Measurements from ENCODE around the gene ITGA2.

Gene ITGA2

GRCh38 chr5:52981507-52981906, 7.6 kb upstream of the ITGA2 start:
- no peak for ATAC-seq
- TF ChIP-seq ARNTL (CRISPR knock-in tag; IDR thresholded peaks at IDR 0.05; ENCODE audit: borderline replicate concordance, low read depth) (no peak), ZNF565 (CRISPR knock-in tag; conservative IDR thresholded peaks at IDR 0.05; ENCODE audit: low read depth) (no peak), PPARA (CRISPR knock-in tag; IDR thresholded peaks at IDR 0.05; ENCODE audit: borderline replicate concordance) (no peak), OSR1 (CRISPR knock-in tag; IDR thresholded peaks at IDR 0.05) (no peak), CREB5 (CRISPR knock-in tag; IDR thresholded peaks at IDR 0.05; ENCODE audit: low read depth) (no peak), RARB (CRISPR knock-in tag; IDR thresholded peaks at IDR 0.05) (no peak), SNAI2 (CRISPR knock-in tag; IDR thresholded peaks at IDR 0.05) (no peak), TOX (CRISPR knock-in tag; IDR thresholded peaks at IDR 0.05; ENCODE audit: borderline replicate concordance) (no peak), ZNF8 (CRISPR knock-in tag; IDR thresholded peaks at IDR 0.05) (no peak), BACH2 (CRISPR knock-in tag; IDR thresholded peaks at IDR 0.05; ENCODE audit: borderline replicate concordance) (no peak)
- TF ChIP-seq, protein P1, sequence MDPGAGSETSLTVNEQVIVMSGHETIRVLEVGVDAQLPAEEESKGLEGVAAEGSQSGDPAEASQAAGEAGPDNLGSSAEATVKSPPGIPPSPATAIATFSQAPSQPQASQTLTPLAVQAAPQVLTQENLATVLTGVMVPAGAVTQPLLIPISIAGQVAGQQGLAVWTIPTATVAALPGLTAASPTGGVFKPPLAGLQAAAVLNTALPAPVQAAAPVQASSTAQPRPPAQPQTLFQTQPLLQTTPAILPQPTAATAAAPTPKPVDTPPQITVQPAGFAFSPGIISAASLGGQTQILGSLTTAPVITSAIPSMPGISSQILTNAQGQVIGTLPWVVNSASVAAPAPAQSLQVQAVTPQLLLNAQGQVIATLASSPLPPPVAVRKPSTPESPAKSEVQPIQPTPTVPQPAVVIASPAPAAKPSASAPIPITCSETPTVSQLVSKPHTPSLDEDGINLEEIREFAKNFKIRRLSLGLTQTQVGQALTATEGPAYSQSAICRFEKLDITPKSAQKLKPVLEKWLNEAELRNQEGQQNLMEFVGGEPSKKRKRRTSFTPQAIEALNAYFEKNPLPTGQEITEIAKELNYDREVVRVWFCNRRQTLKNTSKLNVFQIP (CRISPR knock-in tag; IDR thresholded peaks at IDR 0.05; ENCODE audit: borderline replicate concordance, low read depth) = no peak

DNA sequence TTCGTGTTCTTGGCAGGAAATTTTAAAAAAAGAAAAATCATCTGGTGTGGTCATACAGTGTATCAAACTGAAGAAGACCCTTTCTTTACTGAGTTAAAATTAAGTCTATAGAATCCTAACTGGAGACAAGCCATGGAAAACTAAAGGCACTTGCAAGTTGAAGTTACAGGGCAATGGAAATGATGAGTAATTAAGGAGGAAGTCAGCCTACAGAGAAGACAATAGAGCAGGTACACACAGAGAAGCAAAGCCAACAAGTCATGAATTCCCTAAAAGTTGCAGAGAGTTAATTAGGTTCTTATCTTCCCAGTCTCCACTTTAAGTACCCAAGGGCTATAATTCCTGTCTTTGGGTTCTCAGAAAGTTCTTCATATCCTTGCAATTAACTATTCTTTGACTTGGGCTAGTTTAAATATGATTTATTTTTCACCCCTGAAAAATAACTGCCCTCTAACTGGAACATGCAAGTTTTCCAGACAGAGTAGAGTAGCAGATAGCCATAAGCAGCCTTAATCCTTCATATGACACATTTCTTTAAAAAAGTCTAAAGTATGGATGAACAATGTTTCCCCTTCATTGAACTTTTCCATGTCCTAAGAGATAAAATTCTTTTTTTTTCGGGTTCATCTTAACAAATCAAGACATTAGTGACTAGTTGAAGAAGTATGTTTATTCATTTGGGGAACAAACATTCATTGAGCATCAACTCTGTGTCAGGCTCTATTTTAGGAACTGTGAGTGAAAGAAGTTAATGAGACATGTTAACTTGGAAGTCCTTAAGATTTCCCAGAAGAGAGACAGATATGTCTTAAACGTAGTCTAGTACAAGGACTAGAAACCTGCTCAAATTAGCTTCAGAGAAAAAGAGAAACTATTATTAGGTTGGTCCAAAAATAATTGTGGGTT, 5.2 kb upstream of the ITGA2 start:
- ATAC-seq = no peak
- TF ChIP-seq ZFP3 (CRISPR knock-in tag; IDR thresholded peaks at IDR 0.05) = no peak
- TF ChIP-seq, protein P1 (CRISPR knock-in tag; IDR thresholded peaks at IDR 0.05; ENCODE audit: borderline replicate concordance, low read depth) = no peak
- TF ChIP-seq CREB5 (CRISPR knock-in tag; IDR thresholded peaks at IDR 0.05; ENCODE audit: low read depth) = no peak
- TF ChIP-seq BACH2 (CRISPR knock-in tag; IDR thresholded peaks at IDR 0.05; ENCODE audit: borderline replicate concordance) = no peak
- no peak for TF ChIP-seq TOX (CRISPR knock-in tag; IDR thresholded peaks at IDR 0.05; ENCODE audit: borderline replicate concordance)
- TF ChIP-seq RARB (CRISPR knock-in tag; IDR thresholded peaks at IDR 0.05) = no peak
- TF ChIP-seq GLIS3 (CRISPR knock-in tag; IDR thresholded peaks at IDR 0.05) = no peak
- TF ChIP-seq TCF4 (CRISPR knock-in tag; IDR thresholded peaks at IDR 0.05; ENCODE audit: borderline replicate concordance) = no peak
- TF ChIP-seq ZC3H10 (CRISPR knock-in tag; IDR thresholded peaks at IDR 0.05) = no peak
- TF ChIP-seq ISL1 (CRISPR knock-in tag; IDR thresholded peaks at IDR 0.05) = no peak; the same call in 1 of the 2 replicates

GRCh38 chr5:52985306-52985705, 3.8 kb upstream of the ITGA2 start:
- no peak for ATAC-seq
- TF ChIP-seq SNAI2 (CRISPR knock-in tag; IDR thresholded peaks at IDR 0.05) (no peak), ZFP30 (CRISPR knock-in tag; IDR thresholded peaks at IDR 0.05) (no peak), BACH2 (CRISPR knock-in tag; IDR thresholded peaks at IDR 0.05; ENCODE audit: borderline replicate concordance) (no peak), OSR1 (CRISPR knock-in tag; IDR thresholded peaks at IDR 0.05) (no peak), RARB (CRISPR knock-in tag; IDR thresholded peaks at IDR 0.05) (no peak), ZNF8 (CRISPR knock-in tag; IDR thresholded peaks at IDR 0.05) (no peak), ZC3H10 (CRISPR knock-in tag; IDR thresholded peaks at IDR 0.05) (no peak), GLIS3 (CRISPR knock-in tag; IDR thresholded peaks at IDR 0.05) (no peak), TCF4 (CRISPR knock-in tag; IDR thresholded peaks at IDR 0.05; ENCODE audit: borderline replicate concordance) (no peak), ESRRG (CRISPR knock-in tag; IDR thresholded peaks at IDR 0.05) (no peak), ZFP3 (CRISPR knock-in tag; IDR thresholded peaks at IDR 0.05) (no peak), ZNF565 (CRISPR knock-in tag; conservative IDR thresholded peaks at IDR 0.05; ENCODE audit: low read depth) (no peak), TOX (CRISPR knock-in tag; IDR thresholded peaks at IDR 0.05; ENCODE audit: borderline replicate concordance) (no peak)
- TF ChIP-seq, protein P1 (CRISPR knock-in tag; IDR thresholded peaks at IDR 0.05; ENCODE audit: borderline replicate concordance, low read depth) = no peak
- TF ChIP-seq, protein P2, sequence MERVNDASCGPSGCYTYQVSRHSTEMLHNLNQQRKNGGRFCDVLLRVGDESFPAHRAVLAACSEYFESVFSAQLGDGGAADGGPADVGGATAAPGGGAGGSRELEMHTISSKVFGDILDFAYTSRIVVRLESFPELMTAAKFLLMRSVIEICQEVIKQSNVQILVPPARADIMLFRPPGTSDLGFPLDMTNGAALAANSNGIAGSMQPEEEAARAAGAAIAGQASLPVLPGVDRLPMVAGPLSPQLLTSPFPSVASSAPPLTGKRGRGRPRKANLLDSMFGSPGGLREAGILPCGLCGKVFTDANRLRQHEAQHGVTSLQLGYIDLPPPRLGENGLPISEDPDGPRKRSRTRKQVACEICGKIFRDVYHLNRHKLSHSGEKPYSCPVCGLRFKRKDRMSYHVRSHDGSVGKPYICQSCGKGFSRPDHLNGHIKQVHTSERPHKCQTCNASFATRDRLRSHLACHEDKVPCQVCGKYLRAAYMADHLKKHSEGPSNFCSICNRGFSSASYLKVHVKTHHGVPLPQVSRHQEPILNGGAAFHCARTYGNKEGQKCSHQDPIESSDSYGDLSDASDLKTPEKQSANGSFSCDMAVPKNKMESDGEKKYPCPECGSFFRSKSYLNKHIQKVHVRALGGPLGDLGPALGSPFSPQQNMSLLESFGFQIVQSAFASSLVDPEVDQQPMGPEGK (CRISPR knock-in tag; IDR thresholded peaks at IDR 0.05; ENCODE audit: borderline replicate concordance) = no peak
- TF ChIP-seq, protein P3, sequence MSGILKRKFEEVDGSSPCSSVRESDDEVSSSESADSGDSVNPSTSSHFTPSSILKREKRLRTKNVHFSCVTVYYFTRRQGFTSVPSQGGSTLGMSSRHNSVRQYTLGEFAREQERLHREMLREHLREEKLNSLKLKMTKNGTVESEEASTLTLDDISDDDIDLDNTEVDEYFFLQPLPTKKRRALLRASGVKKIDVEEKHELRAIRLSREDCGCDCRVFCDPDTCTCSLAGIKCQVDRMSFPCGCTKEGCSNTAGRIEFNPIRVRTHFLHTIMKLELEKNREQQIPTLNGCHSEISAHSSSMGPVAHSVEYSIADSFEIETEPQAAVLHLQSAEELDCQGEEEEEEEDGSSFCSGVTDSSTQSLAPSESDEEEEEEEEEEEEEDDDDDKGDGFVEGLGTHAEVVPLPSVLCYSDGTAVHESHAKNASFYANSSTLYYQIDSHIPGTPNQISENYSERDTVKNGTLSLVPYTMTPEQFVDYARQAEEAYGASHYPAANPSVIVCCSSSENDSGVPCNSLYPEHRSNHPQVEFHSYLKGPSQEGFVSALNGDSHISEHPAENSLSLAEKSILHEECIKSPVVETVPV (CRISPR knock-in tag; IDR thresholded peaks at IDR 0.05) = no peak

Measured in SK-N-SH treated with all-trans-retinoic acid at 6 μM for 48 hours (cell line).